Measurements from ENCODE around the gene NPAS1.

NPAS1 gene

GRCh38 chr19:47084879-47085439 lies 65.3 kb downstream of the NPAS1 start:
- DNase-seq (ENCODE audit: low spot score): no peak

- DNase-seq (ENCODE audit: low spot score): no peak
Measured at GRCh38 chr19:47086280-47086679, 66.6 kb downstream of the NPAS1 start.

GRCh38 chr19:47089767-47090350 lies 70.2 kb downstream of the NPAS1 start:
- no peak for DNase-seq (ENCODE audit: low spot score)

GRCh38 chr19:47093254-47093653 lies 73.6 kb downstream of the NPAS1 start:
- DNase-seq (ENCODE audit: low spot score): no peak

DNA sequence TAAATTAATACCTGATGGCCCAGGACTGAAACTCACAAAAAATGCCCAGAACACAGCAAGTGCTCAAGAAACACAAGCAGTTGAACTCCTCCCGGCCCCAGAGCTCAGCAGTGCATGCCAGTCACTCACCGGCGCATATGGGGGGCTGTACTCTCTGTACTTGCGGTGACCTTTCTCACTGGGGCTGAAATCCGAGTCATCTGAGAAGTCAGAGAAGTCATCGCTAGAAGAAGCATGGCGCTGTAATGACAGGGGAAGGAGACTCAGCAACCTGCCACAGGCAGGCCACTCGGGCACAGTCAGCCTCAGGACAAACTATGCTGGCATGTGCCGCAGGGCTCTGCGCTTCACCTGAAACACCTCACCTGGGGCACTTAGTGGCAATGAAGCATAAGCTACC lies 74.2 kb downstream of the NPAS1 start:
- no peak for DNase-seq (ENCODE audit: low spot score)

DNA sequence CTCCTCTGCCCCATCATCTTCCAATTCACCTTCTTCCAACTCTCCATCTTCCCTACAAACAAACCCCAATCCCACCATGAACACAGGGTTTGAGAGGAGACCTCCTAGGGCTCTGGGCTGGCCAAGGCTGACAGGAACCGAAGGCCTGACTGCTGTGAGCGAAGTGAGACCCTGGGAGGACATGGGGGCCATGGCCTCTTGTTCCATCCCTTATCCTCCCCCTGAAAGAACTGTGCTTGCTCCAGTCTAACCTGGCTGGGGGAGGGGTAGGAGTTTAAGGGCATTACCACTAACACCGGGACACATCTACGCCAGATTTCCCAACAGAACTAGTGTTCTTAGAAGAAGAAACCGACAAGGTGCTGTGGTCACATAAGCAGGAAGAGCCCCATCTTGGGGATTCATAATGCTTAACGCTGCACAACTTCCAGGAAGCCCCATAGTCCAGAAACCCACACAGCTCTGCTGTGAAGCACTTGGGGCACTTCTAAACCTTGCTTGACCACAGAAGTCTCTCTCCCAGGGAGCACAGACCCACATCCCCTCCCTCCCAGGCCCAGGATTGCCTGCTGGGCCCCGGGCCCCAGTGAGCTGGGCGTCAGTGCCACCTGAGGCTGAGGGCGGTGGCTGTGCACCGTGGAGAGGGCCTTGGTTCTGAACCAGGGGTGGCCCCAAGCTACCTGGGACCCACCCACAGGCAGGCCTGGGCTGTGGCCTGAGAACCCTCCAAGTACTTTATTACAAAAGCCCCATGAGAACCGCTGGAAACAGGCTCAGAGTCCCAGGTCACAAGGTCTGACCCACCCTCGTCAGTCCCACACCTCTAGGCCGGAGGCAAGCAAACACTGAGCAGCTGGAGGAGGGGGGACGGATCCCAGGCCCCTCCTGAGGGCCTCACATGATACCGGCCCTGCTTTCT lies 75.2 kb downstream of the NPAS1 start:
- peak; percentile 38 for DNase-seq (ENCODE audit: low spot score)
